Type B pancreatic cell (in vitro differentiated cells): ENCODE results near the gene CAMK2A. TPM values are rescaled to one million over a fixed set of nuclear protein-coding genes. Genes with fewer than 3 reads are reported as not detected.
A peak's percentile ranks its signal among the peaks of the same experiment; 100 is the strongest.

Experiments
- DNase-seq: peaks from one replicate; pipeline ENCODE4 v3.0.0; 2021; ENCODE audit warnings: mixed read lengths; ENCODE audit not compliant: unreplicated experiment; ENCODE audit errors: extremely low spot score
- H3K27ac Mint-ChIP-seq: 2 replicates; pipeline ENCODE4 v1.8.0; 2021; ENCODE audit warnings: mild to moderate bottlenecking, mixed read lengths
- H3K27me3 Mint-ChIP-seq: 2 replicates; pipeline ENCODE4 v1.8.0; 2021; ENCODE audit warnings: mixed read lengths
- H3K36me3 Mint-ChIP-seq: 2 replicates; pipeline ENCODE4 v1.8.0; 2021; ENCODE audit warnings: mixed read lengths
- H3K4me1 Mint-ChIP-seq: one replicate; pipeline ENCODE4 v1.8.0; 2021; ENCODE audit warnings: mixed read lengths; ENCODE audit not compliant: unreplicated experiment
- H3K4me3 Mint-ChIP-seq: 2 replicates; pipeline ENCODE4 v1.8.0; 2021; ENCODE audit warnings: mild to moderate bottlenecking, mixed read lengths
- H3K9me3 Mint-ChIP-seq: 2 replicates; pipeline ENCODE4 v1.8.0; 2021; ENCODE audit warnings: mixed read lengths
- CTCF ChIP-seq: fragments of 200-600 bp; sonication (generic); conservative IDR thresholded peaks from 2 replicates; pipeline ENCODE4 v1.5.0; 2021; ENCODE audit warnings: antibody characterized with exemption, mild to moderate bottlenecking
- total RNA-seq: library from RNA; stranded (reverse); gene quantifications from 2 replicates; pipeline ENCODE4 v1.2.1, GENCODE V29; 2021; ENCODE audit warnings: low replicate concordance

The CAMK2A gene
- total RNA-seq, 1 donor from 2014 or later: 3.7 TPM

GRCh38 chr5:150329881-150330876, 40.6 kb upstream of the CAMK2A start:
- H3K27me3 Mint-ChIP-seq: peaks cover 6% of the 10 kb centered on the region
- H3K9me3 Mint-ChIP-seq: no peaks in the 10 kb centered on the region
- H3K4me1 Mint-ChIP-seq: peaks cover 34% of the 10 kb centered on the region
- no peak for TF ChIP-seq CTCF
- no peak for DNase-seq
- no peaks in the 10 kb centered on the region for H3K36me3 Mint-ChIP-seq
- H3K27ac Mint-ChIP-seq: peak overlapping the region; percentile 52
- no peak overlapping the region for H3K4me3 Mint-ChIP-seq

GRCh38 chr5:150329038-150329437, 39.5 kb upstream of the CAMK2A start:
- no peak overlapping the region for H3K4me3 Mint-ChIP-seq
- H3K36me3 Mint-ChIP-seq: no peaks in the 10 kb centered on the region
- H3K9me3 Mint-ChIP-seq: no peaks in the 10 kb centered on the region
- DNase-seq: no peak
- TF ChIP-seq CTCF: no peak
- peaks cover 6% of the 10 kb centered on the region for H3K27me3 Mint-ChIP-seq
- H3K27ac Mint-ChIP-seq: no peak overlapping the region
- peaks cover 37% of the 10 kb centered on the region for H3K4me1 Mint-ChIP-seq

GRCh38 chr5:150328515-150328914, 38.9 kb upstream of the CAMK2A start:
- Mint-ChIP-seq H3K9me3 (no peaks in the 10 kb centered on the region), H3K4me1 (peaks cover 37% of the 10 kb centered on the region), H3K27ac (no peak overlapping the region), H3K36me3 (no peaks in the 10 kb centered on the region), H3K27me3 (peaks cover 6% of the 10 kb centered on the region), H3K4me3 (no peak overlapping the region)
- DNase-seq: no peak
- TF ChIP-seq CTCF: no peak

GRCh38 chr5:150327139-150327538, 37.6 kb upstream of the CAMK2A start:
- DNase-seq: no peak
- Mint-ChIP-seq H3K4me3 (no peak overlapping the region), H3K4me1 (peaks cover 41% of the 10 kb centered on the region), H3K27me3 (peaks cover 6% of the 10 kb centered on the region), H3K36me3 (no peaks in the 10 kb centered on the region), H3K27ac (no peak overlapping the region), H3K9me3 (no peaks in the 10 kb centered on the region)
- no peak for TF ChIP-seq CTCF

GRCh38 chr5:150326707-150327106, 37.1 kb upstream of the CAMK2A start:
- peaks cover 44% of the 10 kb centered on the region for H3K4me1 Mint-ChIP-seq
- H3K9me3 Mint-ChIP-seq: no peaks in the 10 kb centered on the region
- H3K4me3 Mint-ChIP-seq: no peak overlapping the region
- H3K27ac Mint-ChIP-seq: no peak overlapping the region
- no peak for TF ChIP-seq CTCF
- no peak for DNase-seq
- peaks cover 6% of the 10 kb centered on the region for H3K27me3 Mint-ChIP-seq
- no peaks in the 10 kb centered on the region for H3K36me3 Mint-ChIP-seq
